Brain microvascular endothelial cell (primary cell): ENCODE data around the gene PLXNA2.

ENCODE experiments used
- DNase-seq: peaks from one replicate; pipeline ENCODE4 v3.0.0-alpha.2; 2020
- H3K27ac ChIP-seq: fragments of 250-450 bp; sonication (Bioruptor Pico); 2 replicates; pipeline ENCODE4 v1.5.1; 2020; ENCODE audit warnings: mild to moderate bottlenecking, moderate library complexity
- H3K27me3 ChIP-seq: fragments of 250-450 bp; sonication (Bioruptor Pico); replicated peaks from 2 replicates; pipeline ENCODE4 v1.5.1; 2020; ENCODE audit warnings: mild to moderate bottlenecking
- H3K36me3 ChIP-seq: fragments of 250-450 bp; sonication (Bioruptor Pico); replicated peaks from 2 replicates; pipeline ENCODE4 v1.5.1; 2020; ENCODE audit warnings: mild to moderate bottlenecking
- H3K4me3 ChIP-seq: 2 replicates; pipeline ENCODE4 v1.5.1; 2011; ENCODE audit warnings: low read depth, mild to moderate bottlenecking, control low read depth, low read length, moderate library complexity
- CTCF ChIP-seq: IDR thresholded peaks from 2 replicates; pipeline ENCODE4 v1.5.1; 2011; ENCODE audit warnings: low read depth, mild to moderate bottlenecking, moderate library complexity, low read length, control low read depth, inconsistent platforms; ENCODE audit errors: missing control alignments
- in situ Hi-C: cut with HindIII; loops from 2 replicates; pipeline ENCODE4 v1.10.0; 2017; ENCODE audit warnings: low sequenced_read_pairs, low pct_ligation_motif_present

Gene PLXNA2

GRCh38 chr1:208036918-208037766, 207.0 kb downstream of the PLXNA2 start:
- in situ Hi-C loops = no loop called here

GRCh38 chr1:208036106-208036808, 207.9 kb downstream of the PLXNA2 start:
- H3K36me3 ChIP-seq = peaks cover 42% of the 10 kb centered on the region
- no peak overlapping the region for H3K27ac ChIP-seq
- TF ChIP-seq CTCF = peak; percentile 43
- no peaks in the 10 kb centered on the region for H3K27me3 ChIP-seq
- in situ Hi-C loops = no loop called here
- H3K4me3 ChIP-seq = no peak overlapping the region
- DNase-seq = peak; percentile 4

More at GRCh38 chr1:208036918-208037766, 207.0 kb downstream of the PLXNA2 start:
- Histone ChIP-seq H3K27ac (no peak overlapping the region), H3K27me3 (no peaks in the 10 kb centered on the region), H3K4me3 (no peak overlapping the region), H3K36me3 (peaks cover 42% of the 10 kb centered on the region)
- DNase-seq = no peak
- no peak for TF ChIP-seq CTCF

DNA sequence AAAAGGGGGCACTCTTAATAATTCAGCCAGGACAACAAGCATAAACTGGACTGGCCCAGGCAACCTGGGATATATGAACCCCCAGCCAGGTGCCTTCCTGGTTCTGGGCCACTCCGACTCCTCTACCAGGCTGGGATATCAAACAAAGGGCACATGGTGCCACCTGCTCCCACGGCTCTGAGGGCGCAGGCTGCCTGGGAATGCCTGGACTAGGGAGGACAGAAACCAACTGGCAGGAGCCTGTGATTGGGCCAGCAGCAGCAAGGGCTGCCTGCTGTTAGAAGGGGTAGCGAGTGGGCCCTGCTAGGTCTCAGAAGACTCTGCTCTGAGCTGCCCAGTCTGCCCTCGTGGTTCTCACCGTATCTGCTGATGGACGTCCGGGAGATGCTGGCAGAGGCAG, 210.0 kb downstream of the PLXNA2 start:
- H3K4me3 ChIP-seq = no peak overlapping the region
- H3K27ac ChIP-seq = no peak overlapping the region
- DNase-seq = no peak
- TF ChIP-seq CTCF = no peak
- H3K36me3 ChIP-seq = peaks cover 37% of the 10 kb centered on the region
- in situ Hi-C loops = no loop called here
- no peaks in the 10 kb centered on the region for H3K27me3 ChIP-seq

GRCh38 chr1:208033236-208033635, 210.9 kb downstream of the PLXNA2 start:
- in situ Hi-C loops = no loop called here
- peaks cover 28% of the 10 kb centered on the region for H3K36me3 ChIP-seq
- DNase-seq = no peak
- no peak for TF ChIP-seq CTCF
- H3K4me3 ChIP-seq = no peak overlapping the region
- no peak overlapping the region for H3K27ac ChIP-seq
- H3K27me3 ChIP-seq = no peaks in the 10 kb centered on the region

DNA sequence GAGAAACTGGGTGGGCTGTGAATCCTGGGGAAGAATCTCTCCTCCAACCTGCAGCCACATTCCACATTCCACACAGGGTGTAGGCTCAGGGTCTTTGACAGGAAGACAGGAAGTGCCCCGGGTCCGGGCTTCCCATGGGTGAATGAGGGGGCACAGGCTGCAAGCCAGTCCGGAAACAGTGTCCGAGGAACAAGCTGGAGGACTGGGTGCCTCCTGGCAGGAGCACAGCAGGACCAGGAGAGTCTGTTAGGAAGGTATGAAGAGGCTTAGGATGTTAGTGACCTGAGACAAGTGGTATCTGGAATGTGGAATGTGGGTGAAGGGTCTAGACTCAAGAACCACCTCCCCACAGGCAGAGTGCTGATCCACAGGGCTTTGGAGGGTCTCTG, 212.3 kb downstream of the PLXNA2 start:
- Histone ChIP-seq H3K27me3 (no peaks in the 10 kb centered on the region), H3K36me3 (peaks cover 30% of the 10 kb centered on the region), H3K4me3 (no peak overlapping the region), H3K27ac (no peak overlapping the region)
- TF ChIP-seq CTCF = no peak
- no peak for DNase-seq
- in situ Hi-C loops = no loop called here
